Esophagus muscularis mucosa (tissue), 4 donors: Measurements from ENCODE around the gene BNC2. TPM values are rescaled to one million over a fixed set of nuclear protein-coding genes. Genes with fewer than 3 reads are reported as not detected.

ENCODE experiments used
- DNase-seq: peaks from one replicate; pipeline ENCODE4 v3.0.0-alpha.2; 2017; ENCODE audit errors: extremely low spot score
- H3K27ac ChIP-seq, 4 donors: fragments of 200-600 bp; sonication (generic); replicated peaks in 1 of 4; 1 replicate in 3 of 4; 2 replicates in 1 of 4; pipeline ENCODE4 v1.5.1; 2016 to 2019; ENCODE audit warnings: mild to moderate bottlenecking in 1 of 4
- H3K27me3 ChIP-seq, 4 donors: fragments of 200-600 bp; sonication (generic); one replicate each; pipeline versions ENCODE4 v1.5.1 to v1.6.0; 2016 to 2019
- H3K36me3 ChIP-seq, 4 donors: fragments of 200-600 bp; sonication (generic); one replicate each; pipeline ENCODE4 v1.5.1; 2016 to 2019
- H3K4me1 ChIP-seq, 4 donors: fragments of 200-600 bp; sonication (generic); one replicate each; pipeline ENCODE4 v1.5.1; 2016 to 2019
- H3K4me3 ChIP-seq, 4 donors: fragments of 200-600 bp; sonication (generic); 1 replicate in 2 of 4; 2 replicates in 2 of 4; pipeline ENCODE4 v1.5.1; 2016 to 2019; ENCODE audit warnings: mild to moderate bottlenecking in 4 of 4, moderate library complexity in 1 of 4
- H3K9me3 ChIP-seq, 4 donors: fragments of 200-600 bp; sonication (generic); 1 replicate in 3 of 4; 2 replicates in 1 of 4; pipeline ENCODE4 v1.5.1; 2016 to 2019
- EP300 ChIP-seq: sonication (generic); formaldehyde crosslinking; IDR thresholded peaks from one replicate; pipeline ENCODE4 v1.6.1; 2017; ENCODE audit warnings: antibody characterized with exemption
- POLR2A ChIP-seq: fragments of 450-650 bp; IDR thresholded peaks from one replicate; pipeline ENCODE4 v1.6.1; 2017; ENCODE audit warnings: antibody characterized with exemption, moderate library complexity, mild to moderate bottlenecking, low read depth
- POLR2AphosphoS5 ChIP-seq, 2 donors: sonication (generic); formaldehyde crosslinking; IDR thresholded peaks; one replicate each; pipeline ENCODE4 v1.6.1; 2017; ENCODE audit warnings: antibody characterized with exemption in 2 of 2
- WGBS: methylation state at CpG from one replicate; pipeline ENCODE4 v1.1.5; 2018; 5-methylcytosine and 5-hydroxymethylcytosine counted together
- intact Hi-C: fragments of 100-400 bp; cut with DNase I; formaldehyde crosslinking; loops from one replicate; pipeline ENCODE4 v1.15.1; 2023
- total RNA-seq, 4 donors: library from RNA; depleted of rRNA; stranded (reverse); fragments of >200 nt; gene quantifications; one replicate each; pipeline versions ENCODE4 v1.1.0 to v1.2.1, GENCODE V29; 2016
- TF ChIP-seq, protein P1 (sequence below), 3 experiments: fragments of 200-600 bp in 2 of 3; fragments of 450-650 bp in 1 of 3; sonication (generic) in 2 of 3; IDR thresholded peaks; one replicate each; pipeline ENCODE4 v1.5.1; 2017 to 2019; ENCODE audit warnings: antibody characterized with exemption in 3 of 3, mild to moderate bottlenecking in 2 of 3, moderate library complexity in 1 of 3

BNC2 gene
- total RNA-seq, 4 donors from 2014 or later: 95.3 to 138 (median 123) TPM

DNA sequence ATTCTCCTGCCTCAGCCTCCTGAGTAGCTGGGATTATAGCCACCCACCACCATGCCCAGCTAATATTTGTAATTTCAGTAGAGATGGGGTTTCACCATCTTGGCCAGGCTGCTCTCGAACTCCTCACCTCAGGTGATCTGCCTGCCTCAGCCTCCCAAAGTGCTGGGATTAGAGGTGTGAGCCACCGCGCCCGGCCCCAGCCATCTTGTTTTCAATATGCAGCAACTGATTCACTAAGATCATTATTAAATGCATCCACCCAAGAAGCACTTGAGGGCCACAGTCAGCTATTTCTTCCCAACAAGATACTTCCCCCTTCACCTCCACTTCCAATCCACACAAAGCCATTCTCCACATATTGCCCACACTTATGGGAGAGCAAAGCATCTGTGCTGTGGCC is 115.8 kb downstream of the BNC2 start:
- no peaks in the 10 kb centered on the region for H3K36me3 ChIP-seq
- TF ChIP-seq POLR2A (no peak), POLR2AphosphoS5 (IDR thresholded peaks at IDR 0.05) (no peak), EP300 (no peak)
- TF ChIP-seq, protein P1, sequence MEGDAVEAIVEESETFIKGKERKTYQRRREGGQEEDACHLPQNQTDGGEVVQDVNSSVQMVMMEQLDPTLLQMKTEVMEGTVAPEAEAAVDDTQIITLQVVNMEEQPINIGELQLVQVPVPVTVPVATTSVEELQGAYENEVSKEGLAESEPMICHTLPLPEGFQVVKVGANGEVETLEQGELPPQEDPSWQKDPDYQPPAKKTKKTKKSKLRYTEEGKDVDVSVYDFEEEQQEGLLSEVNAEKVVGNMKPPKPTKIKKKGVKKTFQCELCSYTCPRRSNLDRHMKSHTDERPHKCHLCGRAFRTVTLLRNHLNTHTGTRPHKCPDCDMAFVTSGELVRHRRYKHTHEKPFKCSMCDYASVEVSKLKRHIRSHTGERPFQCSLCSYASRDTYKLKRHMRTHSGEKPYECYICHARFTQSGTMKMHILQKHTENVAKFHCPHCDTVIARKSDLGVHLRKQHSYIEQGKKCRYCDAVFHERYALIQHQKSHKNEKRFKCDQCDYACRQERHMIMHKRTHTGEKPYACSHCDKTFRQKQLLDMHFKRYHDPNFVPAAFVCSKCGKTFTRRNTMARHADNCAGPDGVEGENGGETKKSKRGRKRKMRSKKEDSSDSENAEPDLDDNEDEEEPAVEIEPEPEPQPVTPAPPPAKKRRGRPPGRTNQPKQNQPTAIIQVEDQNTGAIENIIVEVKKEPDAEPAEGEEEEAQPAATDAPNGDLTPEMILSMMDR (IDR thresholded peaks at IDR 0.05): no peak
- DNase-seq: no peak
- WGBS: 97% methylated on average over 4 of the region's 4 CpGs
- H3K4me3 ChIP-seq: no peak overlapping the region
- H3K27me3 ChIP-seq: no peaks in the 10 kb centered on the region
- peaks cover 0 to 33% (median 19%) of the 10 kb centered on the region in 4 donors for H3K4me1 ChIP-seq
- H3K9me3 ChIP-seq: no peaks in the 10 kb centered on the region
- no peak overlapping the region for H3K27ac ChIP-seq
- intact Hi-C loops: no loop called here

DNA sequence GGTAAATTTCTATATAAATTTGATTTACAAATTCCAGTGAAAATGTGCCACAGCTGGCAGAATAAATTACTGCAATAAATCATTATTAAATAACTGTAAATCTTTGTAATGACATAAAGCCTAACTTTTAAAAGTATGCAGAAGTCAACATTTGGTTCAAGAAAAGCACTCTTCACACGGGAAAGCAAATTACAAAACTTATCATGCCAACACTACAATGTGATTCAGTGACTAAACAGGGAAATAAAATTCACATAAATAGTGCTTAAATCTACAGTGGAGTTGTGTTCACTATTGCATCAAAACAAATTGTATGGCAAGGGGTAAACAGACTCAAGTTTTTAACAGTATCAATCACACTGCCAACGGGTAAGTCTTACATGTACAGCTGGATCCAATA is 117.2 kb downstream of the BNC2 start:
- WGBS: 58% methylated on average over 2 of the region's 2 CpGs
- H3K27me3 ChIP-seq: no peaks in the 10 kb centered on the region
- intact Hi-C loops: no loop called here

DNA sequence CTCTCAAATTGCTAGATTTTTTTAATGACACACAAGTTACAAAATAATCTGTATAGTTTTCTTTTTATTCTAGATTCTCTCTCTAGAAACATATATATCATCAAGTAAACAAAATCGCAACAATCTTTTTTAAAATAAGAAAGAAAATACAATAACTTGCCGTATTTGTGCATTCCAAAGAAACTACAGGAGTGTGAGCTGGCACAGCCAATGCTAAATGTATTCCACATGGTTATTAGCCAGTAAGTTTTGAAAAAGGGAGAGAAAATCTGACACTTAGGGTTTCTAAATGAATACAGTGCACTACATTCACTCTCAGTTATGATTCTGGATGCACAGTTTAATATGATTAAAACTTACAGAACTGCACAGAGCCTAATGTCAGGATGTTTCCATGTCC is 117.9 kb downstream of the BNC2 start:
- H3K27me3 ChIP-seq: no peaks in the 10 kb centered on the region
- 77% methylated on average over 2 of the region's 2 CpGs for WGBS
- no peak for DNase-seq
- H3K9me3 ChIP-seq: no peaks in the 10 kb centered on the region
- H3K4me3 ChIP-seq: no peak overlapping the region
- no peaks in the 10 kb centered on the region for H3K36me3 ChIP-seq
- no peak overlapping the region for H3K27ac ChIP-seq
- no peak for TF ChIP-seq EP300
- TF ChIP-seq, protein P1 (IDR thresholded peaks at IDR 0.05): no peak
- no peak for TF ChIP-seq POLR2AphosphoS5 (IDR thresholded peaks at IDR 0.05)
- no peak for TF ChIP-seq POLR2A
- intact Hi-C loops: no loop called here
- peaks cover 0 to 33% (median 19%) of the 10 kb centered on the region in 4 donors for H3K4me1 ChIP-seq

More for the DNA sequence above, 117.2 kb downstream of the BNC2 start:
- TF ChIP-seq EP300: no peak
- TF ChIP-seq POLR2AphosphoS5 (IDR thresholded peaks at IDR 0.05): no peak
- no peak for TF ChIP-seq POLR2A
- TF ChIP-seq, protein P1 (IDR thresholded peaks at IDR 0.05): no peak
- Histone ChIP-seq H3K36me3 (no peaks in the 10 kb centered on the region), H3K27ac (no peak overlapping the region), H3K9me3 (no peaks in the 10 kb centered on the region), H3K4me3 (no peak overlapping the region), H3K4me1 (peaks cover 0 to 33% (median 19%) of the 10 kb centered on the region in 4 donors)
- DNase-seq: no peak

- intact Hi-C loops: no loop called here
- WGBS: 86% methylated on average over 4 of the region's 4 CpGs
These were observed 119.9 kb downstream of the BNC2 start for GRCh38 chr9:16750553-16750952.

More at GRCh38 chr9:16750553-16750952, 119.9 kb downstream of the BNC2 start:
- no peaks in the 10 kb centered on the region for H3K9me3 ChIP-seq
- H3K4me1 ChIP-seq: peaks cover 0 to 27% (median 14%) of the 10 kb centered on the region in 4 donors
- H3K36me3 ChIP-seq: no peaks in the 10 kb centered on the region
- no peak overlapping the region for H3K27ac ChIP-seq
- no peaks in the 10 kb centered on the region for H3K27me3 ChIP-seq
- TF ChIP-seq EP300: no peak
- TF ChIP-seq, protein P1 (IDR thresholded peaks at IDR 0.05): no peak
- no peak for TF ChIP-seq POLR2AphosphoS5 (IDR thresholded peaks at IDR 0.05)
- no peak for TF ChIP-seq POLR2A
- H3K4me3 ChIP-seq: no peak overlapping the region
- DNase-seq: no peak
